ENCODE data around the gene RNF7. TPM values are rescaled to one million over a fixed set of nuclear protein-coding genes. Genes with fewer than 3 reads are reported as not detected.
"Not testable (repeated sequence)": the region's sequence is repeated elsewhere in the genome, so short reads cannot be mapped to it uniquely, and the experiment has no call there.

Gene RNF7
- total RNA-seq, 4 donors from 2014 or later = 23.7 to 122 (median 58.5) TPM

GRCh38 chr3:141784531-141784930 is 46.4 kb downstream of the RNF7 start:
- in situ Hi-C loops (cut with MboI; ENCODE audit: low pct_ligation_motif_present in 1 of 4, low pct_unique_long_range_greater_than_20kb in 1 of 4, low sequenced_read_pairs in 3 of 4) = no loop called here
- intact Hi-C loops (cut with DNase I; ENCODE audit: low total_unique reads) = no loop called here
- 77 to 81% methylated on average over 2 of the region's 2 CpGs for WGBS, 2 donors (ENCODE audit: low coverage in 1 of 2)

GRCh38 chr3:141788149-141788548 is 50.1 kb downstream of the RNF7 start:
- no peak overlapping the region for H3K27ac ChIP-seq
- WGBS, 2 donors (ENCODE audit: low coverage in 1 of 2) = 81 to 91% methylated on average over 3 to 4 of the region's 4 CpGs
- in situ Hi-C loops (cut with MboI; ENCODE audit: low pct_ligation_motif_present in 1 of 4, low pct_unique_long_range_greater_than_20kb in 1 of 4, low sequenced_read_pairs in 3 of 4) = no loop called here

More at GRCh38 chr3:141784531-141784930, 46.4 kb downstream of the RNF7 start:
- H3K4me1 ChIP-seq = no peaks in the 10 kb centered on the region
- TF ChIP-seq EP300 (IDR thresholded peaks at IDR 0.05; ENCODE audit: low read depth) (no peak), POLR2AphosphoS5 (IDR thresholded peaks at IDR 0.05) (no peak), POLR2A (IDR thresholded peaks at IDR 0.05) (no peak), CTCF (IDR thresholded peaks at IDR 0.05) (no peak)
- H3K9me3 ChIP-seq = no peaks in the 10 kb centered on the region
- H3K27me3 ChIP-seq = no peaks in the 10 kb centered on the region
- no peak for DNase-seq
- no peak overlapping the region for H3K27ac ChIP-seq
- no peaks in the 10 kb centered on the region for H3K36me3 ChIP-seq
- no peak overlapping the region for H3K4me3 ChIP-seq

GRCh38 chr3:141788750-141789149 is 50.7 kb downstream of the RNF7 start:
- WGBS, 2 donors (ENCODE audit: low coverage in 1 of 2) = 84 to 91% methylated on average over 5 of the region's 5 CpGs
- DNase-seq; H3K4me3 ChIP-seq; H3K4me1 ChIP-seq; H3K27ac ChIP-seq; intact Hi-C loops (cut with DNase I; ENCODE audit: low total_unique reads); in situ Hi-C loops (cut with MboI; ENCODE audit: low pct_ligation_motif_present in 1 of 4, low pct_unique_long_range_greater_than_20kb in 1 of 4, low sequenced_read_pairs in 3 of 4); H3K36me3 ChIP-seq; H3K9me3 ChIP-seq; H3K27me3 ChIP-seq: not testable (repeated sequence)

More at GRCh38 chr3:141788149-141788548, 50.1 kb downstream of the RNF7 start:
- H3K4me3 ChIP-seq = no peak overlapping the region
- intact Hi-C loops (cut with DNase I; ENCODE audit: low total_unique reads) = no loop called here
- H3K4me1 ChIP-seq = no peaks in the 10 kb centered on the region
- TF ChIP-seq EP300 (IDR thresholded peaks at IDR 0.05; ENCODE audit: low read depth) (no peak), POLR2A (IDR thresholded peaks at IDR 0.05) (no peak), CTCF (IDR thresholded peaks at IDR 0.05) (no peak), POLR2AphosphoS5 (IDR thresholded peaks at IDR 0.05) (no peak)
- H3K36me3 ChIP-seq = no peaks in the 10 kb centered on the region
- H3K27me3 ChIP-seq = no peaks in the 10 kb centered on the region
- no peak for DNase-seq
- no peaks in the 10 kb centered on the region for H3K9me3 ChIP-seq

GRCh38 chr3:141789281-141789680 is 51.2 kb downstream of the RNF7 start:
- in situ Hi-C loops (cut with MboI; ENCODE audit: low pct_ligation_motif_present in 1 of 4, low pct_unique_long_range_greater_than_20kb in 1 of 4, low sequenced_read_pairs in 3 of 4) (no loop called here), intact Hi-C loops (cut with DNase I; ENCODE audit: low total_unique reads) (no loop called here)
- Histone ChIP-seq H3K4me3 (no peak overlapping the region), H3K9me3 (no peaks in the 10 kb centered on the region), H3K36me3 (no peaks in the 10 kb centered on the region), H3K27ac (no peak overlapping the region), H3K4me1 (no peaks in the 10 kb centered on the region), H3K27me3 (no peaks in the 10 kb centered on the region)
- DNase-seq = no peak
- TF ChIP-seq CTCF (IDR thresholded peaks at IDR 0.05) (no peak), POLR2A (IDR thresholded peaks at IDR 0.05) (no peak), POLR2AphosphoS5 (IDR thresholded peaks at IDR 0.05) (no peak), EP300 (IDR thresholded peaks at IDR 0.05; ENCODE audit: low read depth) (no peak)
- 80 to 89% methylated on average over 1 to 7 of the region's 7 CpGs for WGBS, 2 donors (ENCODE audit: low coverage in 1 of 2)

GRCh38 chr3:141790171-141790570 is 52.1 kb downstream of the RNF7 start:
- DNase-seq = no peak
- H3K4me1 ChIP-seq = no peaks in the 10 kb centered on the region
- H3K4me3 ChIP-seq = no peak overlapping the region
- WGBS, 2 donors (ENCODE audit: low coverage in 1 of 2) = 92 to 100% methylated on average over 3 to 4 of the region's 4 CpGs
- no peaks in the 10 kb centered on the region for H3K27me3 ChIP-seq
- intact Hi-C loops (cut with DNase I; ENCODE audit: low total_unique reads) = no loop called here
- H3K9me3 ChIP-seq = no peaks in the 10 kb centered on the region
- no peak for TF ChIP-seq CTCF (IDR thresholded peaks at IDR 0.05)
- TF ChIP-seq EP300 (IDR thresholded peaks at IDR 0.05; ENCODE audit: low read depth) = no peak
- TF ChIP-seq POLR2A (IDR thresholded peaks at IDR 0.05) = no peak
- TF ChIP-seq POLR2AphosphoS5 (IDR thresholded peaks at IDR 0.05) = no peak
- in situ Hi-C loops (cut with MboI; ENCODE audit: low pct_ligation_motif_present in 1 of 4, low pct_unique_long_range_greater_than_20kb in 1 of 4, low sequenced_read_pairs in 3 of 4) = no loop called here
- H3K27ac ChIP-seq = no peak overlapping the region
- H3K36me3 ChIP-seq = no peaks in the 10 kb centered on the region

All from transverse colon (tissue), 4 donors.